Measurements from ENCODE around the gene ZNF35.

ZNF35 gene

DNA sequence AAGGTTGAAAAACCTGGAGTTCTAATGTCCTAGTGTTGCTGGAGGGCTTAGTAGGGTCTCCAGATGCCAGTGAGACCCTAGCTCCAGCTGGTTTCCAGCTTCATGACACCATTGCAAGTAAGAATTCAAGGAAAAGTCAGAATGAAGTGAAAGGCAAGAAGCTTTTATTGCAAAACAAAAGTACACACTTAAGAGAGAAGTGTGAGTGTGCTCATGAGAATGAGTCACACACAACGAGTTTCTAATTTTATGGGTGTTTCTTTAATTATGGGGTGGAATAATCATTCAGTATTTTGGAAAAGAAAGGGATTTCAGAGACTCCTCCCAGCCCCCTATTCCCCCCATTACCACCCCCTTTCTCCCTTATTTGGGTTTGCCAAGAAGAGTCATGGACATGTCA, 39.4 kb downstream of the ZNF35 start:
- no peak for DNase-seq
